Hepatocyte (in vitro differentiated cells): Measurements from ENCODE around the gene SSU72.

Experiments used
- EZH2 ChIP-seq: fragments of 200-600 bp; sonication (generic); IDR thresholded peaks from 2 replicates; pipeline ENCODE4 v1.6.1; 2016; ENCODE audit warnings: antibody characterized with exemption, mild to moderate bottlenecking, borderline replicate concordance
- EZH2phosphoT487 ChIP-seq: fragments of 200-600 bp; sonication (generic); IDR thresholded peaks from one replicate; pipeline ENCODE4 v1.6.1; 2018; ENCODE audit warnings: antibody characterized with exemption, mild to moderate bottlenecking, low read depth, moderate library complexity; ENCODE audit not compliant: unreplicated experiment, severe bottlenecking
- TF ChIP-seq, protein P1 (sequence below): fragments of 200-600 bp; sonication (generic); IDR thresholded peaks from 2 replicates; pipeline ENCODE4 v1.5.1; 2016; ENCODE audit warnings: antibody characterized with exemption, mild to moderate bottlenecking; ENCODE audit not compliant: poor library complexity

DNA sequence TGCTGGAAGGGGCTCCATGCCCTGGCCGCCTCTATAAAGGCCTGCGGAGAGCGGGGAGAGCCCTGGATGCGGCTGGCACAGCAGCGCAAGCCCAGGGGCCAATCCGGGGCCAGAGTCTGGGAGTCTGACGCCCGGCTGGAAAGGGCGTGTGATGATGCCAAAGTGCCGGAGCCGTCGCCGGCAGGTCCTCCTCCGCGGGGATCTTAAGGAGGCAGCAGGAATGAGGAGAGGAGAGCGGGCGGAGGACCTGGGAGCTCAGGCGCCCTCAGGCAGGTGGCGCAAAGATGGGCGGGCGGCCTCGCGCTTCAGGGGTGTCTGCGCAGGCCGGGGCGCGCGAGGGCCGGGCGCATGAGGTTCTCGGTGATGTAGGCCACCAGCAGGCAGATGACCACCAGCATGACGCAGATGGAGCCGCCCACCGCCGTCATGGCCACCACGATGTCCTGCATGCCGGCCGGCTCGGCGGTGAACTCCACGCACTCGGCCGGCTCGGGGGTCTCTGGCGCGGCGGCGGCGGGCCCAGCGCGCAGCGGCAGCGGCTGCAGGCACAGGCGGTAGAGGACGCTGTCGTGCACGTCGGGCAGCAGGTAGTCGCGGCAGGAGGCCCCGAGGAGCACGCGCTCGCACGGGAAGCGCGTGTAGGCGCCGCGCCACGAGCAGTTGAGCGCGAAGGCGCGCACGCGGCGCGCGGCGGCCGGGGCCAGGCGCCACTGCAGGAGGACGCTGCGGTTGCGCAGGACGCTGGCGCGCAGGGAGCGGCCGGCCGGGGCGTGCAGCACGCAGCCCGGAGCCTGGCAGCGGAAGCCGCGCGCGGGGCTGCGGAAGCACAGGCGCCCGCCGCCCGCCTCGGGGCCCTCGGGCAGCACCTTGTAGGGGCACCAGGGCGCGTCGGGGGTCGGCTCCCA lies 24.6 kb upstream of the SSU72 start:
- TF ChIP-seq, protein P1, sequence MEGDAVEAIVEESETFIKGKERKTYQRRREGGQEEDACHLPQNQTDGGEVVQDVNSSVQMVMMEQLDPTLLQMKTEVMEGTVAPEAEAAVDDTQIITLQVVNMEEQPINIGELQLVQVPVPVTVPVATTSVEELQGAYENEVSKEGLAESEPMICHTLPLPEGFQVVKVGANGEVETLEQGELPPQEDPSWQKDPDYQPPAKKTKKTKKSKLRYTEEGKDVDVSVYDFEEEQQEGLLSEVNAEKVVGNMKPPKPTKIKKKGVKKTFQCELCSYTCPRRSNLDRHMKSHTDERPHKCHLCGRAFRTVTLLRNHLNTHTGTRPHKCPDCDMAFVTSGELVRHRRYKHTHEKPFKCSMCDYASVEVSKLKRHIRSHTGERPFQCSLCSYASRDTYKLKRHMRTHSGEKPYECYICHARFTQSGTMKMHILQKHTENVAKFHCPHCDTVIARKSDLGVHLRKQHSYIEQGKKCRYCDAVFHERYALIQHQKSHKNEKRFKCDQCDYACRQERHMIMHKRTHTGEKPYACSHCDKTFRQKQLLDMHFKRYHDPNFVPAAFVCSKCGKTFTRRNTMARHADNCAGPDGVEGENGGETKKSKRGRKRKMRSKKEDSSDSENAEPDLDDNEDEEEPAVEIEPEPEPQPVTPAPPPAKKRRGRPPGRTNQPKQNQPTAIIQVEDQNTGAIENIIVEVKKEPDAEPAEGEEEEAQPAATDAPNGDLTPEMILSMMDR, result no peak
- no peak for TF ChIP-seq EZH2phosphoT487
- peak; percentile 50 for TF ChIP-seq EZH2
